HG02678 (cell line): Measurements from ENCODE around the gene CCDC102A.

Experiments
- ATAC-seq: cut with Tn5 transposase; IDR thresholded peaks from one replicate; pipeline ENCODE4 v1.9.1; 2021; ENCODE audit warnings: mild to moderate bottlenecking, moderate library complexity; ENCODE audit not compliant: unreplicated experiment

CCDC102A gene

DNA sequence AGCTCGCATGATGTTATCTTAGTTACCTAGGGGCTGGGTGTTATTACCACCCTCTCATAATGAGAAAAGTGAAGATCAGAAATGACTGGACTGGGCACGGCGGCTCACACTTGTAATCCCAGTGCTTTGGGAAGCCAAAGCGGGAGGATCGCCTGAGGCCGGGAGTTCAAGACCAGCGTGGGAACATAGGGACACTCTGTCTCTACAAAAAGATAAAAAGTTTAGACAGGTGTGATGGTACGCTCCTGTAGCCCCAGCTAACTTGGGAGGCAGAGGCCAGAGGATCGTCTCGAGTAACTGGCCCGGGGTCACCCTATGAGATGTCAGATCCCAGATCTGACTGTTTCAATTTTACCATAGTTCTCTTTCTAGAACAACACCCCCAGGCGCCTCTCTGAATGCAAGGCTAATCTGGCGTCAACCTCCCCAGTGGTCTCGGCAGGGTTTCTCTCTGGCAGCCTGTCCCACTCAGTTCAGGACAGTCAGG is 1.9 kb upstream of the CCDC102A start:
- no peak for ATAC-seq

DNA sequence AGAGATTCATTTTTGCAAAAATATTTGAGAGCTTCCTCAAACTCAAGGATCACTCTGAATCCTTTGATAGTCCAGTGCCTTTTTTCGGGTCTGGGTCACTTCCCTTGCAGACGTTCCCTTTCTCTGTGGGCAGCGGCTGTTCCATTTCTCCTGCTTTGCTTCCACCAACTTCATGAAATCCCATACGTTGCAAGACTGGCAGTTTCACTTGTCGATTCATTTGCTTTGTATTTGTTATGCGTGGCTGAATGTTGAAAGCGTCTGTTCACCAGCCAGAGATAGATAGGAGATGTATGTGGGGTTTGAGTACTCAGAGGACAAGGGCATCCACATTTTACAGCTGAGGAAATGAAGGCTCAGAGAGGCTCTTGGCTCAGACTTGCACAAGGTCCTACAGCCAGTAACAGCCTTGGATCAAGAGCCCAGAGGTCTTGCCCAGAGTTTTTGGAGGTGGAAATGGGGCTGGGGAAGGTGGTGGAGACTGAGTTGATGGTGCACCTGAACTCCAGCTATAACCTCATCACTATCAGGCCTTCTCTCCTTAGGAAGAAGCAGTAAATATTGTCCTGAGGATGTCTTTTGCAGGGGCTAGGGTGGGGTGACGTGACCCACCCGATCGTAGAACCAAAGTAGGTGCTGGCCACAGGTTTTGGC is 1.3 kb upstream of the CCDC102A start:
- no peak for ATAC-seq

DNA sequence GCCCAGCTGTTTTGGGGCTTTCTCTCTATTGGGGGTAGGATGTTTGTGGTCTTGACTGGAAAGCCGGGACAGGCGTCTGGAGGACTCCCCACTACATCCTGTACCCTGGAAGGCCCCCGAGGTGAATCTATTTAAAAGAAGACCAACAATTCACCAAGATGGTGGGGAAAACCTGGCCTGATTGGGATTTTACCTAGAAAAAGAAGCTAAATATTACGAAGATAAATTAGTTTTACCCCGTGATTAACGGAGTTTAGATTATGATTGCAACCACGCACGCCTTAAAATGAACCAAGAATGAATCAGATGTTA is 779 bp upstream of the CCDC102A start:
- ATAC-seq, result no peak

DNA sequence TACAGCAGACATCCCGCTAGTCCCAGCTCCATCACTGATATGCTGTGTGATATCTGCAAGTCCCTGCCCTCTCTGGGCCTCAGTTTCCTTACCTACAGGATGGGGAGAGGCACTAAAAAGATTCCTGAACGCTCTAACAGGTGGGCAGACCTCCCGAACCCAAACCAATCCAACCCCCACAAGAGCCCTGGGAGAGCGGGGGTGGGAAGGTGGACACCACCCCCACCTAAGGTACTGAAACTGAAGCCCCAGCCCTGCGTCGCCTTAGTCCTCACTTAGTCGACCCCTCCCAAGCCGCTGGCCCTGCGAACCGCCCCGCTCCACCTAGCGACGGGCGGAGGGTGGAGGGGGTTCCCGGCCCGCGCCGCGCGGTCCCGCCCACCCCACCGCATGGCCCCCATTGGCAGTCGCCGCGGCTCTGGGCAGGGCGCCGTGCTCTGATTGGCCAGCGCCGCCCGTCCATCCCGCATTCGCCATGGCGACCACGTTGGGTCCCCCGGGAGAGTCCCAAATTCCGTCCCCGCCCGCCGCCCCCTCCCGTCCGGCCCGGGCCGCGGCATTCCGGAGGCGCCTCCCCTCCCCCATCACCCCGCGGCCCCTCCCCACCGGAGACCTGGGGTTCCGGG is 578 bp downstream of the CCDC102A start:
- ATAC-seq, result peak; percentile 70

DNA sequence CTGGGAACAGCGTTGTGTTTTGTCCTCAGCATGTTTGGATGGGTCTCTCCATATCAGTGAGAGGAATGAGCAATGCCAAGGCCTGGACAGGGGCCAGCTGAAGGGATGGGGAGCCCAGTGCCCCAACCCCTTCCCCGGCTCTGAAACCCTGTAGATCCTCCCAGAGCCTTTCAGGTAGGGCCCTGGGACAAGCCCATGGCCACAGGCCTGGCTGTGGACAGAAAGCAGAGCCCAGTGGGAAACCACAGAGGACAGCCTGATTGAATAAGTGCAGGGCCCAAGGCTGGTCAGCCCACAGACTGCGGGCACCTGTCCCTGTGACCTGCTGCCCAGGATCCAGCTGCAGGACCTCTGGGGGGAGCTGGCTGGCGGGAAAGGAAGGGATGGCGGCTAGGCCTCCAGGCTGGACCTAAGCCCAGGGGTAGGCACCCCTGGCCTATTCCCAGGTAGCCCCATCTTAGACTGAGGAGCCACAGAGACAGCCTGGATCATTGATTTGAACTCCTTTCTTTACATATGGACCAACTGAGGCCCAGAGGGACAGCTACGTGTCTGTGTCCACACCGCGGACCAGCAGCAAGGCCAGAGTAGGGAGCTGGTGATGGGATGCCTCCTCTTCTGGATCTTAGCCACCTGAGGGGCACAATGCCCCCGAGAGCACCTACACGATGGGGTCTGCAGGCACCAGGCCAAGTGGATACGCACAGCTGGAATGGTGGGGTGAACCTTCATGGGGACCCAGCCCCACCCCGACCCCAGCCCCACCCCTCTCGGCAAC is 1.3 kb downstream of the CCDC102A start:
- no peak for ATAC-seq

DNA sequence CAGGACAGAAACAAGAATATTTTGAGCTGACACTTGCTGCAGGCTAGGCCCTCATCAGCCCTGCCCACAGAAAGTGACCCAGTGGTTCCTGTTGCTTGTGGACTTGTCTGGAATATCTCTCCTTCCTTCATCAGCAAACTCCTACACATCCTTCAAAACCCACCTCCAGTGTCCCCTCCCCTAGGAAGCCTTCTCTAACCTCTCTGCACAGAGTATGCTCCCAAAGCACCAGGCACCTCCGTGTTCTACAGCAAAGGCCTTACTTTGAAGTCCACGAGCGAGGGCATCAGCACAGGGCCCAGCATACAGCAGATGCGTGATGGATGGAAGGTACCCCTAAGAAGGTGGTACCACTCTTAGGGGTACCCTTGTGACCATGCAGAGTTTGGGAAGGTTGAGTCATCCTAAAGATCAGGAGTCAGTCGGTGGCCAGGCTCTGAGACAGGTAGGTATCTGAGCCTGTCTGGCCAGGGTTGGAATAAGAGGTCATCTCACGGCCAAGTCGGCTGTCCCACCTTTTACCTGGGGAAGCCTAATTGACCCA is 2.0 kb downstream of the CCDC102A start:
- ATAC-seq, result no peak

DNA sequence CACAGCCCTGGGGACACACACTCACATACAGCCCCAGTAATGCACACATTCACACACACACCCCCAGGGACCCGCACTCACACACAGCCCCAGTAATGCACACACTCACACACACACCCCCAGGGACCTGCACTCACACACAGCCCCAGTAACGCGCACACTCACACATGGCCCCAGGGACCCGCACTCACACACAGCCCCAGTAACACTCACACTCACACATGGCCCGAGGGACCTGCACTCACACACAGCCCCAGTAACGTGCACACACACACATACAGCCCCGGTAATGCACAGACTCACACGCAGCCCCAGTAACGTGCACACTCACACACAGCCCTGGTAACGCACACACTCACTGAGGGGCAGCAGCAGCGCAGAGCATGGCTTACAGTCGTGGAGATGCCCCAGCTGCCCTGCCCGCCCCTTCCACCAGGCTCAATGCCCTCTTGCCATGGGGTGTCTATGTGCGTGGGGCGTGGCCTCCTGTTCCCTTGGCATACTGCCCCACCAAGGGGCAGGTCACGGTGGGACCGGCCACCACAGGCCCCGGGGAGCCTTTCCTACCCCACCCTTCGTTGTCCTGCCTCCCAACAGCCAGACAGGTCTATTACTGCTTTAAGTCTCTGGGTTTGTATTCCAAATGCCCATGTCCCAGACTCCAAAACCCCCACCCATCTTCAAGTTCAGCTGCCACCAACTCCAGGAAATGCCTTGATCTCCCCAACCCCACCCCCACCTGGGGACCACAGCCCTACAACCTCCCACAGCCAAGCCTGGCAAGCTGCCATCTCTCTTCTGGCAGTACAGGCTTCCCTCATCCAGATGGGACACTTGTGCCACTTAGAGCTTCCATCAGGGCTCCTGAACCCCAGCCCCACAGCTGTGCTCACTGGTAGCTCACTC is 2.7 kb downstream of the CCDC102A start:
- no peak for ATAC-seq

DNA sequence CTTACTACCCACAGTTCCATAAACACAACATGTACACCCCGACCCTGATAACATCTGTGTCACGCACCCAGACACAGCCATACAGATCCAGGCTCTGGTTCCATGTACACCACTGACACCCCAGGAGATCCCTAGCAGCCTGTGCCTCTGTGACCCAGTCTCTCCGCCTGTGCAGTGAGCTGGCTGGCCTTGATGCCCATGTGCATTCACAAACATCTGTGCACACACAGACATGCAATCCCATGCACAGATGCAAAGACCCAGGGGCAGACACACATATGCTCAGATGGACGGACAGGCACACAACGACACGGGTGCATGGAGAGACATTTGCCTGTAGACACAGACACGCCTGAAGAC is 4.1 kb downstream of the CCDC102A start:
- no peak for ATAC-seq

GRCh38 chr16:57531635-57532265 is 4.6 kb downstream of the CCDC102A start:
- ATAC-seq, result no peak

GRCh38 chr16:57531253-57531575 is 5.2 kb downstream of the CCDC102A start:
- no peak for ATAC-seq

DNA sequence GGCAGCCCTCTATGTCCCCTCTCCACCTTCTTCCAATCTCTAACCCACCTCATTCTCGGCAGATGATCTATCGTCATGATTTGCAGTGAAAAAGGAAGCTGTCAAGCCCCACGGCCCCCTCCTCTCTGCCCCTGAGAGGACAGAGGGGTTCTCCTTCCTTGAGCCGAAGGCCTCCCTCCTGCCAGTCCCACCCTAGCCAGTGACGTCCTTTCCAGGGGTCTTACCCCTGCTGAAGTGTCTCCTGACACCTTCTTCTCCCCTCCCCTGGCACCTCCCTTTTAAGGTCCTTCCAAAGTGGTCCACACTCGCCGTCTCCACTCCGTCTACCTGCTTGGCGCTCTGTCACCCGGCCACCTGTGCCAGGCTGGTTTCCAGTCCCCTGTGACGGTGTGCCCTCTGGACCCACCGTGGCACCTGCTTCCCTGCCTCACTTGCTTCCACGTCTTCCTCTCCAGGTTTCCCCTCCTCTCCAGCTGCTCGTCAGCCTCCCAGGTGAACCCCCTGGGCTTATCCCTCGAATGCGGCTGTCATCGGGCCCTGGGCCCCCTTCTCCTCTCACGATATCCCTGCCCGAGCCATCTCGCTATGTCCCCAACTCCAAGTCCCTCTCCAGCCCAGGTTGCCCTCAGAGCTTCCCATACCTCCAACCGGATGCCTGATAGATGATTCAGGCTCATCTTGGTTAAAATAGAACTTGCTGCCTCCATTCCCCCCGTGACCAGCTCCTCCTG is 5.7 kb downstream of the CCDC102A start:
- no peak for ATAC-seq

DNA sequence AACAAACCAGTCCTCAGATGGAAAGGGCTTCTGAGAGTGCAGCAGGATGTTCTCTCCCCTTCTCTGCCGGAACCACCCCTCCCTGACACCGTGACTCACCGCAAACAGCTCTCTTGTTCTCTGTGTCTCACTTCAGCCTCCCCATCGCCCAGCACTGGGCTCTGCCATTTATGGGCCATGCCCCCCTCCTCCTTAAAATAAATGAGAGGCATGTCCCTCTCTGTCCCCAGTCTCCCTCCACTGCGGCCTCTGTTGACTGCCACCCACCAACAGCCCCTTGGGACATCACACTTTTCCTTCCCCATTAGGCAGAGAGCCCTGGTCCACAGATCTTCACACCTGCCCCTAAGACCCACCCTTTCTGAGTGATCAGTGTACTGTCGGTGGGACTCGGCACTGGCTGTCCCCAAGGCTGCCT is 6.3 kb downstream of the CCDC102A start:
- peak; percentile 78 for ATAC-seq

DNA sequence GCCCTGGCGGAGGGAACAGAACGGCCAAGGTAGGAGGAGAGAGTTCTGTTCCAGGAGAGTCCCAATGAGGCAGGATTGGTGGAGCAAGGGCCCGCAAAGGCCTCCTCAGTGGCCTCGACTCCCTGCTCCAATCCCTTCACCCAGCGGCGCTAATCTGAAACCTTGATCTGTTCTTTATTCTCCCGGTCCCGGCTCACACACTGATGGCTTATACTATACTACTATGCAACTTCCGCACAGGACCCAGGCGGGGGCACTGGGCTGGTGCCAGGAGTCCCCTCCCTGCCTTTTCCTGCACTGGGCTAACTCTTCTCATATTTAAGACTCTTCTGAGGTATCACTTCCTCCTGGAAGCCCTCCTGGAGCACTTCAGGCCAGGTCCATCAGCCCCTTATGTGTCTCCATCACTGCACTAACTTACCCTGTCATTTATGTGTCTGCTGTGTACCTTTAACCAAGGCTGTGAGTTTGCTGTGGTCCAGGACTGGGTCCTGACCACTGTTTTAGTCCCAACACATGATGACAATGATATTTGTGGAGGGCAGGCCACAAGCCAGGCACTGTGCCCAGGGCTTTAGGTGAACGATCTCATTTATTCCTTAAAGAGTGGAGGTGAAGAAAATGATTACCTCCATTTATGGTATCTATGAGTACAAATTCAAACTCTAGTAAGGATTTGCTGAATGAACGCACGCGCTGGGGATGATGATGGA is 6.8 kb downstream of the CCDC102A start:
- no peak for ATAC-seq

- no peak for ATAC-seq
These were observed 7.6 kb downstream of the CCDC102A start for GRCh38 chr16:57528499-57529390.

DNA sequence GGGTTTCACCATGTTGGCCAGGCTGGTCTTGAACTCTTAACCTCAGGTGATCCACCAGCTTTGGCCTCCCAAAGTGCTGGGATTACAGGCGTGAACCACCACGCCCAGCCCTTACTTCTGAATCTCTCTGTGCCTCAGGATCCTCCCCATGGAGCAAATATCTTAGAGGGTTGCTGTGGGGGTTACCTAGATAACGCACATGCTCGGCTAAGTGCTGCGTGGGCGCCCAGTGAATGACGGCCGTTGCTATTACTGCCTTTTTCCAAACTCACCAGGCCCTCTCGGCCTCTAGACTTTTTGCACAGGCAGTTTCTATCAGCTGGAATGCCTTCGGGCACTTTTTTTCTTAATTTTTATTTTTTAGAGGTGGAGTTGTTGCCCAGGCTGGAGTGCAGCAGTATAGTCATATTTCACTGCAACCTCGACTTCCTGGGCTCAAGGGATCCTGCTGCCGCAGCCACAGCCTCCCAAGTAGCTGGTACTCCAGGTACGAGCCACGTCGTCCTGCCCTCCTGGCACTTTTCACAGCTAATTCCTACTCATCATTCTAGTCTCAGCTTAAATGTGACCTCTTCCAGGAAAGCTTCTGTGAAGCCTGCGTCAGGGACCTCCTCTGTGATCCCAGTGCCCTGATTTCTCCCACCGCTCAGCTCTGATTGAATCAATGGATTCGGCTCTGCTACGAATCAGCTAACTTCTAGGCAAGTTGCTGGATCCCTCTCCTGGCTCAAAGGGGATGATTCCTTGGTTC is 8.6 kb downstream of the CCDC102A start:
- no peak for ATAC-seq

- ATAC-seq, result no peak
These were observed 9.3 kb downstream of the CCDC102A start for GRCh38 chr16:57527027-57527426.

GRCh38 chr16:57526498-57526897 is 9.9 kb downstream of the CCDC102A start:
- no peak for ATAC-seq

- ATAC-seq, result no peak
These were observed 10.6 kb downstream of the CCDC102A start for GRCh38 chr16:57525761-57526160.
